T-helper 1 cell treated with Interleukin-12 subunit alpha and Interleukin-12 subunit beta and Interleukin-4 antibody, amounts not matched to agents 30 ng/mL and 1 ng/mL, for 36 hours (primary cell): ENCODE data around the gene GRM4. TPM values are rescaled to one million over a fixed set of nuclear protein-coding genes. Genes with fewer than 3 reads are reported as not detected.

Experiments used
- intact Hi-C: fragments of 100-400 bp; cut with micrococcal nuclease; formaldehyde crosslinking; loops from one replicate; pipeline ENCODE4 v1.15.1; 2024
- total RNA-seq: library from RNA; stranded (reverse); gene quantifications from 2 replicates; pipeline ENCODE4 v1.2.3, GENCODE V29; 2022

GRM4 gene
- not detected in 2 replicates for total RNA-seq

GRCh38 chr6:34146021-34146782 is at the start of gene GRM4:
Gene GRM4 (minus strand): TSS chr6:34146087. CDS start chr6:34133496, 12,591 bp downstream.
- intact Hi-C loops: no loop called here

- intact Hi-C loops: no loop called here
Observed at GRCh38 chr6:34194772-34195171, 48.9 kb upstream of the GRM4 start.

- intact Hi-C loops: no loop called here
Observed at GRCh38 chr6:34190504-34191122, 44.7 kb upstream of the GRM4 start.

- intact Hi-C loops: no loop called here
Observed at GRCh38 chr6:34189806-34190503, 44.1 kb upstream of the GRM4 start.

- intact Hi-C loops: loop anchor here (5.0 kb wide), 1 partner anchor 53 kb away; the partner anchor contains the start of gene HMGA1
Observed at GRCh38 chr6:34184726-34185125, 38.8 kb upstream of the GRM4 start.

- intact Hi-C loops: loop anchor here (1.0 to 5.0 kb wide), 2 partner anchors 41 to 54 kb away; partner anchors contain the start of gene HMGA1
Observed at GRCh38 chr6:34182751-34183531, 37.1 kb upstream of the GRM4 start.

GRCh38 chr6:34181908-34182307 is 36.0 kb upstream of the GRM4 start:
- intact Hi-C loops: loop anchor here (1.0 to 5.0 kb wide), 2 partner anchors 42 to 55 kb away; partner anchors contain the start of gene HMGA1

GRCh38 chr6:34179106-34179720 is 33.3 kb upstream of the GRM4 start:
- intact Hi-C loops: no loop called here

GRCh38 chr6:34178357-34179105 is 32.6 kb upstream of the GRM4 start:
- intact Hi-C loops: no loop called here

- intact Hi-C loops: no loop called here
Observed at GRCh38 chr6:34177181-34177591, 31.3 kb upstream of the GRM4 start.

GRCh38 chr6:34176261-34177031 is 30.6 kb upstream of the GRM4 start:
- intact Hi-C loops: no loop called here

GRCh38 chr6:34174846-34175399 is 29.0 kb upstream of the GRM4 start:
- intact Hi-C loops: no loop called here

GRCh38 chr6:34172961-34173775 is 27.3 kb upstream of the GRM4 start:
- intact Hi-C loops: no loop called here

- intact Hi-C loops: no loop called here
Observed at GRCh38 chr6:34170346-34170745, 24.5 kb upstream of the GRM4 start.

- intact Hi-C loops: no loop called here
Observed at GRCh38 chr6:34169897-34170296, 24.0 kb upstream of the GRM4 start.

- intact Hi-C loops: loop anchor here (5.0 kb wide), 1 partner anchor 75 kb away; the partner anchor contains the start of gene HMGA1
Observed at GRCh38 chr6:34161857-34162515, 16.1 kb upstream of the GRM4 start.

GRCh38 chr6:34159844-34160243 is 14.0 kb upstream of the GRM4 start:
- intact Hi-C loops: loop anchor here (5.0 to 10.0 kb wide), 2 partner anchors 77 to 575 kb away; partner anchors contain the start of genes BAK1 and HMGA1
